Sigmoid colon (tissue), 4 donors: ENCODE data around the gene SBF2.

Source experiments
- POLR2A ChIP-seq, 2 donors: fragments of 450-650 bp; IDR thresholded peaks; one replicate each; pipeline ENCODE4 v1.6.1; 2016; ENCODE audit warnings: antibody characterized with exemption in 2 of 2, mild to moderate bottlenecking in 2 of 2, moderate library complexity in 2 of 2
- POLR2AphosphoS5 ChIP-seq, 4 donors: sonication (generic); formaldehyde crosslinking; IDR thresholded peaks; one replicate each; pipeline ENCODE4 v1.6.1; 2017; ENCODE audit warnings: antibody characterized with exemption in 4 of 4
- TF ChIP-seq, protein P1 (sequence below), 4 experiments: fragments of 450-650 bp in 3 of 4; fragments of 200-600 bp in 1 of 4; IDR thresholded peaks; one replicate each; pipeline ENCODE4 v1.5.1; 2016 to 2019; ENCODE audit warnings: antibody characterized with exemption in 4 of 4, mild to moderate bottlenecking in 3 of 4, moderate library complexity in 2 of 4

DNA sequence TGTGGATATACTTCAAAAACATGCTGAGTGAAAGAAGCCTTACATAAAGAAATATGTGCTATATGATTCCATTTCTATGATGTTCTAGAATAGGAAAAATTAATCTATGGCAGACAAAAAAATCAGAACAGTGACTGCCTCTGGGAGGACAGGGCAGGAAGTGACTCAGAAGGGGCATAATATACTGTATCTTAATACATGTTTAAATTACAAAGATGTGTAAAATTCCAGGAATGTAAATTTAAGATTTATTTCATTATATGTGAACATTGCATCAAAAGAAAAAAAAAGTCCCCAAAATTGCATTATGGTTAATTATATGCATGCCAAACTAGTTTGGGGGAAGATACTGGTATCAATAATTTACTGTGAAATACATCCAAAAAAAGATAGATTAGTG, 32.2 kb downstream of the SBF2 start:
- TF ChIP-seq, protein P1, sequence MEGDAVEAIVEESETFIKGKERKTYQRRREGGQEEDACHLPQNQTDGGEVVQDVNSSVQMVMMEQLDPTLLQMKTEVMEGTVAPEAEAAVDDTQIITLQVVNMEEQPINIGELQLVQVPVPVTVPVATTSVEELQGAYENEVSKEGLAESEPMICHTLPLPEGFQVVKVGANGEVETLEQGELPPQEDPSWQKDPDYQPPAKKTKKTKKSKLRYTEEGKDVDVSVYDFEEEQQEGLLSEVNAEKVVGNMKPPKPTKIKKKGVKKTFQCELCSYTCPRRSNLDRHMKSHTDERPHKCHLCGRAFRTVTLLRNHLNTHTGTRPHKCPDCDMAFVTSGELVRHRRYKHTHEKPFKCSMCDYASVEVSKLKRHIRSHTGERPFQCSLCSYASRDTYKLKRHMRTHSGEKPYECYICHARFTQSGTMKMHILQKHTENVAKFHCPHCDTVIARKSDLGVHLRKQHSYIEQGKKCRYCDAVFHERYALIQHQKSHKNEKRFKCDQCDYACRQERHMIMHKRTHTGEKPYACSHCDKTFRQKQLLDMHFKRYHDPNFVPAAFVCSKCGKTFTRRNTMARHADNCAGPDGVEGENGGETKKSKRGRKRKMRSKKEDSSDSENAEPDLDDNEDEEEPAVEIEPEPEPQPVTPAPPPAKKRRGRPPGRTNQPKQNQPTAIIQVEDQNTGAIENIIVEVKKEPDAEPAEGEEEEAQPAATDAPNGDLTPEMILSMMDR (IDR thresholded peaks at IDR 0.05), result no peak
- no peak for TF ChIP-seq POLR2AphosphoS5 (IDR thresholded peaks at IDR 0.05)
- TF ChIP-seq POLR2A (IDR thresholded peaks at IDR 0.05), result no peak
